PFSK-1 (cell line): ENCODE results near the gene SHISA2.

Experiments used
- POLR2AphosphoS5 ChIP-seq: IDR thresholded peaks from 2 replicates; pipeline ENCODE4 v1.6.1; 2012; ENCODE audit warnings: low read depth, mild to moderate bottlenecking, control low read depth, low read length, moderate library complexity
- TAF1 ChIP-seq: IDR thresholded peaks from 2 replicates; pipeline ENCODE4 v1.6.1; 2012; ENCODE audit warnings: low read length, control low read depth, borderline replicate concordance; ENCODE audit not compliant: insufficient read depth

GRCh38 chr13:26048741-26049140 lies 3.1 kb downstream of the SHISA2 start:
- no peak for TF ChIP-seq POLR2AphosphoS5
- TF ChIP-seq TAF1, result no peak
